ENCODE results near the gene GABRQ.

DNA sequence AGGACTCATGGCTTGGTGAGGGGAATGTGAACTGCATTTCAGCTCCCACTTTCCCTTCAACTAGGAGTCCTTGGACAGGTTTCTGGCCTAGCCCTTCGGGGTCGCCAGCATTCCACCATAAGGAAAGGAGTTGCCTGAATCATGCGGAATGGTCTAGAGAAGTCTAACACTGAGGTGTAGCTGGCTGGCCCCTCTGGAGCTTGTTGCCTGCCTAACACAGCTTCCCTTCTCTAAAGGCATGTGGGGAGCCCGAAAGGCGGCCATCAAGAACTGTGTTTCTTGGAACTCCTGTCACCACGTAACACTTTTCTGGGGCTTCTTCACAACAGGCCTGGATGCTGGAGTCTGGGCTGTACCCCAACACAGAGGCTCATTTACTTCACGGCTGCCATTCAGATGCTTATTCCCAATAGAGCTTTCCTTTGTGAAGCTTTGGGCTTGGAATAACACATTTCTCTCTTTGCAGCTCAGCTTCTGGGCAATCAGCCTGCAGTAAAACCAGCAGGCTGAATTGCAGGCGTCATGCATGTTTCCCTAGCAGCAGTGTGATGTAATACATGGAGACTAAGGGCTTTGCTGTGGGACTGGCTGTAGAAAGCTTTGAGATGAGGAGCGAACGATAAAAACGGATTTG is 5.4 kb downstream of the GABRQ start:
- TF ChIP-seq EZH2 (IDR thresholded peaks at IDR 0.05; ENCODE audit: insufficient read depth, poor library complexity, severe bottlenecking) (no peak), EZH2phosphoT487 (IDR thresholded peaks at IDR 0.05; ENCODE audit: insufficient read depth, low read depth) (no peak)
